ENCODE results near the gene OR52B4.
A peak's percentile ranks its signal among the peaks of the same experiment; 100 is the strongest.

OR52B4 gene

DNA sequence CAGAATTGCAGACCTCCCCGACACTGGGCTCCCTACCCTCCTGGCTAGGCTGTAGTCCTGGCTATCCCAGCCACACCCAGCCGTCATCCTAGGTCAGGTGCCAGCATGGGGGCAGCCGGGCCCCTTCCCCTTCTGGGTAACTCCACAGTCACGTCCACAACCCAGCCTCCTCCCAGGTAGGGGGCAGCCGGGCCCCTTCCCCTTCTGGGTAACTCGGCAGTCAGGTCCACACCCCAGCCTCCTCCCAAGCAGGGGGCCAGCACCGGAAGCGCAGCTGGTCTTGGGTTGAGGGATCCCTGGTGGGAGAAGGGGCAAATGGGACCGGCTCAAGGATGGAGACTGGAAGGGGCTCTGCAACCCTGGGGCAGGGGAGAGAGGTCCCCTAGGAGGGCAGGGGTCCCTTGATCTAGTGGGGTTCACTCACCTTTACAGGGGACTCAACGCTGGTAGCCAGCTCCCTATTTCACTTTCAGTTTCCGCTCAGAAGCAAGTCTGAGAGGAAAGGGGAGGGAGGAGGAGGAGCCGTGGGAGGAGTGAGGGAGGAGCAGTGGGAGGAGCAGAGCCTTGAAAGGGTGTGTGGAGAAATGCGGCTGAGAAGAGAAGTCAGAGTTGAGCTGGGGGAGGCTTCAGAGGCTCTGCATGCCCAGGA lies 25.1 kb upstream of the OR52B4 start, which contains the start of gene TRIM21:
TSS of gene TRIM21 (minus strand) at position 494 of the 649 bp plus-strand sequence. CDS start 3,293 bp downstream, outside the sequence.
- Histone ChIP-seq H3K4me1 (ENCODE audit: low read depth, poor library complexity, severe bottlenecking) (peaks cover 11% of the 10 kb centered on the region), H3K27ac (peak within 1 kb of the TSS; percentile 31; the same call in 1 of the 2 replicates), H3K4me3 (IDR thresholded peaks at IDR 0.05; ENCODE audit: insufficient read depth, low read depth, low read length) (no peak within 1 kb of the TSS), H3K27me3 (ENCODE audit: insufficient read depth, low read depth) (no peaks in the 10 kb centered on the region), H2AFZ (ENCODE audit: low read depth) (peak within 1 kb of the TSS; percentile 77), H3K9ac (peak within 1 kb of the TSS; percentile 55), H3K4me2 (peak within 1 kb of the TSS; percentile 48), H4K20me1 (ENCODE audit: insufficient read depth) (no peaks in the 10 kb centered on the region), H3K36me3 (ENCODE audit: insufficient read depth) (no peaks in the 10 kb centered on the region), H3K79me2 (ENCODE audit: insufficient read depth, low read depth) (no peaks in the 10 kb centered on the region)
- TF ChIP-seq, protein P1, sequence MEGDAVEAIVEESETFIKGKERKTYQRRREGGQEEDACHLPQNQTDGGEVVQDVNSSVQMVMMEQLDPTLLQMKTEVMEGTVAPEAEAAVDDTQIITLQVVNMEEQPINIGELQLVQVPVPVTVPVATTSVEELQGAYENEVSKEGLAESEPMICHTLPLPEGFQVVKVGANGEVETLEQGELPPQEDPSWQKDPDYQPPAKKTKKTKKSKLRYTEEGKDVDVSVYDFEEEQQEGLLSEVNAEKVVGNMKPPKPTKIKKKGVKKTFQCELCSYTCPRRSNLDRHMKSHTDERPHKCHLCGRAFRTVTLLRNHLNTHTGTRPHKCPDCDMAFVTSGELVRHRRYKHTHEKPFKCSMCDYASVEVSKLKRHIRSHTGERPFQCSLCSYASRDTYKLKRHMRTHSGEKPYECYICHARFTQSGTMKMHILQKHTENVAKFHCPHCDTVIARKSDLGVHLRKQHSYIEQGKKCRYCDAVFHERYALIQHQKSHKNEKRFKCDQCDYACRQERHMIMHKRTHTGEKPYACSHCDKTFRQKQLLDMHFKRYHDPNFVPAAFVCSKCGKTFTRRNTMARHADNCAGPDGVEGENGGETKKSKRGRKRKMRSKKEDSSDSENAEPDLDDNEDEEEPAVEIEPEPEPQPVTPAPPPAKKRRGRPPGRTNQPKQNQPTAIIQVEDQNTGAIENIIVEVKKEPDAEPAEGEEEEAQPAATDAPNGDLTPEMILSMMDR (conservative IDR thresholded peaks at IDR 0.05; ENCODE audit: low read depth, low read length): no peak

DNA sequence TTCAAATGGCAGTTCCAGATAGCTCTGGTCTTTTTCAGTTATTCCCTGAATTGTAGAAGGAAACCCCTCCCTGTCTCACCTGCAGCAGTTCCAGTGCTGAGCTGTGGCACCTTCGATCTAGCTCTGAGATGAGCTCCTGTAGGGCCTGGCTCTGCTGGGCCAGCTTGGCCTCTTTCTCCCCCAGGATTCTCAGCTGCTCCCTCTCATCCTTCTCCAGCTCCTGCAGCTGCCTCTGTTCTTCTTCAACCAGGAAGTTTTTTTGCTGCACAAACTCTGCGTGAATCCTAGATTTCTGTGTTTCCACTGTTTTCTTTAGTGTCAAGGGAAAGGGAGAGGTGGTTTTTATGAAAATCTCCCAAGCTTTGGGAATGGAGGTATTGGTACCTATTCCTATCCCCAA lies 20.0 kb upstream of the OR52B4 start:
- no peak overlapping the region for H3K4me3 ChIP-seq (IDR thresholded peaks at IDR 0.05; ENCODE audit: insufficient read depth, low read depth, low read length)
- no peak overlapping the region for H3K4me2 ChIP-seq
- no peaks in the 10 kb centered on the region for H3K36me3 ChIP-seq (ENCODE audit: insufficient read depth)
- H3K9ac ChIP-seq: no peak overlapping the region
- H2AFZ ChIP-seq (ENCODE audit: low read depth): no peak overlapping the region
- peaks cover 7% of the 10 kb centered on the region for H3K4me1 ChIP-seq (ENCODE audit: low read depth, poor library complexity, severe bottlenecking)
- H4K20me1 ChIP-seq (ENCODE audit: insufficient read depth): no peaks in the 10 kb centered on the region
- TF ChIP-seq, protein P1 (conservative IDR thresholded peaks at IDR 0.05; ENCODE audit: low read depth, low read length): no peak
- H3K79me2 ChIP-seq (ENCODE audit: insufficient read depth, low read depth): no peaks in the 10 kb centered on the region
- H3K27me3 ChIP-seq (ENCODE audit: insufficient read depth, low read depth): no peaks in the 10 kb centered on the region
- no peak overlapping the region for H3K27ac ChIP-seq

DNA sequence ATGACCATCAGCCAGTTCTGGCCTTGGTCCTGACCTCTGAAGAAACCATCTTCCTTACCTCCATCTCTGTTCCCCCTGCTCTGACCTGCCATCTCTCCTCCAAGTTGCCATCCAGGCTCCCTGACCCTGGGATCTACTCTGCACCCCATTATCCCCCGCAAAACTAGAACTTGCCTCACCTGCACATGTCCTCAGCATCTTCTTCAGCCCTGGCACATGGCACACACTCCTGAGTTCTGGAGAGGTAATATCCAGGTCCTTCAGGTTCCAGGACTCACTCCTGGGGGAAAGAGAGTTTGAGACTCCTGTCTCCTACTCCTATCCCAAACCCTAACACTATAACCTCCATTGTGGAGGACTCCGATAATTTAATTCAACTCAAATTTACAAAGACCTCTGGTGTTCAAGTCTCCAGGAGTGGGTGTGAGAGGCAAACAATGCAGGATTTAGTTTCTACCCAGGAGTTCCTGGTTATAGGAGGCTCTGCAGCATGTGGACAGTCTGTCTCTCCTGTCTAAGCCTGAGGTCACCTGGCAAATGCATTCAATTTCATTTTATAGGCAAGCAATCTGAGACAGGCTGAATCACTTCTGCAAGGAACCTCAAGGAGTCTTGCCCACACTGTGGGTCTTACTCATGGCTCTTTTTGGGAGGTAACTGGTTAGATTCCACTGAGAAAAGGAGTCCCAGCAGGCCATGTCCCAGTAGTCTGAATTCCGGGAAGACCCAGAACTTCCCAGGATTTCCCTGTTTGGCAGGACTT lies 18.0 kb upstream of the OR52B4 start:
- Histone ChIP-seq H4K20me1 (ENCODE audit: insufficient read depth) (no peaks in the 10 kb centered on the region), H3K9ac (no peak overlapping the region), H3K4me2 (no peak overlapping the region), H3K36me3 (ENCODE audit: insufficient read depth) (no peaks in the 10 kb centered on the region), H3K4me3 (IDR thresholded peaks at IDR 0.05; ENCODE audit: insufficient read depth, low read depth, low read length) (no peak overlapping the region), H3K27ac (no peak overlapping the region), H3K4me1 (ENCODE audit: low read depth, poor library complexity, severe bottlenecking) (no peaks in the 10 kb centered on the region), H3K27me3 (ENCODE audit: insufficient read depth, low read depth) (no peaks in the 10 kb centered on the region), H3K79me2 (ENCODE audit: insufficient read depth, low read depth) (no peaks in the 10 kb centered on the region), H2AFZ (ENCODE audit: low read depth) (no peak overlapping the region)
- TF ChIP-seq, protein P1 (conservative IDR thresholded peaks at IDR 0.05; ENCODE audit: low read depth, low read length): no peak

GRCh38 chr11:4381901-4382300 lies 13.7 kb upstream of the OR52B4 start:
- Histone ChIP-seq H3K4me3 (IDR thresholded peaks at IDR 0.05; ENCODE audit: insufficient read depth, low read depth, low read length) (no peak overlapping the region), H3K4me1 (ENCODE audit: low read depth, poor library complexity, severe bottlenecking) (no peaks in the 10 kb centered on the region), H3K27me3 (ENCODE audit: insufficient read depth, low read depth) (no peaks in the 10 kb centered on the region), H3K27ac (no peak overlapping the region), H3K9ac (no peak overlapping the region), H3K36me3 (ENCODE audit: insufficient read depth) (no peaks in the 10 kb centered on the region), H3K4me2 (no peak overlapping the region), H2AFZ (ENCODE audit: low read depth) (no peak overlapping the region), H3K79me2 (ENCODE audit: insufficient read depth, low read depth) (no peaks in the 10 kb centered on the region), H4K20me1 (ENCODE audit: insufficient read depth) (no peaks in the 10 kb centered on the region)
- TF ChIP-seq, protein P1 (conservative IDR thresholded peaks at IDR 0.05; ENCODE audit: low read depth, low read length): no peak
